HG03175 (cell line): Measurements from ENCODE around the gene LAT.

Source experiments
- ATAC-seq: cut with Tn5 transposase; IDR thresholded peaks from one replicate; pipeline ENCODE4 v1.9.1; 2021; ENCODE audit warnings: mild to moderate bottlenecking, moderate library complexity; ENCODE audit not compliant: unreplicated experiment

LAT gene

DNA sequence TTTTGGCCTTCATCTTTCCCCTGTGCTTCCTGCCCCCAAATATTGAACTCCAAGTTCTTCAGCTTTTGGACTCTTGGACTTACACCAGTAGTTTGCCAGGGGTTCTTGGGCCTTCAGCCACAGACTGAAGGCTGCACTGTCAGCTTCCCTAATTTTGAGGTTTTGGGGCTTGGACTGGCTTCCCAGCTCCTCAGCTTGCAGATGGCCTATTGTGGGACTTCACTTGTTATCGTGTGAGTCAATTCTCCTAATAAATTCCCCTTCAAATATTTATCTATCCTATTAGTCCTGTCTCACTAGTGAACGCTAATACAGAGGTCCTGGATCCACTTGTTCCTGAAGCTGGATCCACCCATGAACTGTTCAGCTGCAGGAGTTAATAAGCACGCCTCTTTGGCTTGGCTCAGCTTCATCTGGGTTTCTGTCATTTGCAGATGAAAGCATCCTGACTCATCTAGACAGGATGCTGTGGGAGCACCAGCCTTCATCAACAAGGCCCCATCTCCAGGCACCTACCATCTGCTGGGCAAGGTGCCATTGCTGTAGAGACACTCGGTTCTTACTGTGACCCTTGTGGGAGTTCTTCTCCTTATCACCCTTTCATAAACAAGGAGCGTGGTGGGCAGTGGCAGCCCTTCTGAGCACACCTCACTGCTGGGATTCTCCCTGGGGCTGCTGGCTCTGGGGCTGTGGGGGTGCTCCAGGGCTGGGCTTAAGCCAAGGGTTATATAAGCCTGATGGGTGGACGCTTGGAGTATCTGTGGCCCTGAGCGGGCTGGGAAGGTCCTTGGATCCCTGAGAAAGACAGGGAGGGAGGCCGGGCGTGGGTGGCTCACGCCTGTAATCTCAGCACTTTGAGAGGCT is 23.1 kb downstream of the LAT start:
- ATAC-seq, result no peak

DNA sequence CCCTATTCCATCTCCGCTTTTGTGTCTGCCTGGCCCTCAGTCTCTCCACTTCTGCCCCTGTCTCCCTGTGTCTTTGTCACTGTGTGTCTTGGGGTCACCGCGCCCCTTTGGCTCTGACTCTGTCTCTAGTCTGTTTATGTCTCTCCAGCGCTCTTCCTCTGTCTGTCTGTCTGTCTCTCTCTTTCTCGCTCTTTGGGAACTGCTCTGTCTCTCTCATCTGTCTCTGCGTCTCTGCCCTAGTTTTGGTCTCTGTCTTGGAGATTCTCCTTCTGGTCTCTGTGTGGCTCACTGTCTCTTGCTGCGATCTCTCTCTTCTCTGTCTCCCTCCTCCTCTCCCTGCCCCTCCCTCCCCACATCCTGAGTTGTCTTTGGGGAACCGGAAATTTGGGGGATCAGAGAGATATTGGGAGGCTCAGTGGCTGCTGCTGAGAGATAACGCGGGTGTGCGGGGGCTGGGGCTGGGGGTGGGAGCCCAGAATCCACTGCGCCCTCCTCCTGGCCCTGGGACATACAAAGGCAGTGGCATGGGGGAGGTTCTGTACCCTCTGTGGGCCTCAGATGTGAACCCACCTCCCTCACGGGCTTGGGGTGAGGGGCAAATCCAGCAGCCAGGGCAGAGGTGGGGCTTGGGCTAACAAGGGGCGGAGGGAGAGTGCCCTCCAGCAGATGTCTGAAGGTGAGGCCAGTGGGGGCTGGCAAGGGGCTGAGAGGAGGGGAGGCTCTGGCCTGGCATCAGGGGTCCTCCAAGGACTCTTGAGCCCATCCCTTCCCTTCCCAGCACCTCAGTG is 24.4 kb downstream of the LAT start:
- ATAC-seq, result no peak

DNA sequence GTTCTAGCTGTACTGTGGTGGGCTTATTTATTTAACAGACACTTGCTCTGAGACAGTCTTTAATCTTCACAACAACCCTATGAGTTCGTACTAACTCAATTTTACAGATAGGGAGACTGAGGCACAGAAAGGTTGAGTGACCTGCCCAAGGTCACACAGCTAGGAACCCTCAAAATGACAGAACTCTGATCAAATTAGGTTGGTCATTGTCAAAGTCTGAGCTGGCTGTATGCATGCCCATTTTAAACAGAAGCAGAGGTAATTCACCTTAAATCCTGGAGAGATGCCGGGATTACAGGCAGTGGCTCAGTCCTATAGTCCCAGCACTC is 24.9 kb downstream of the LAT start:
- no peak for ATAC-seq

DNA sequence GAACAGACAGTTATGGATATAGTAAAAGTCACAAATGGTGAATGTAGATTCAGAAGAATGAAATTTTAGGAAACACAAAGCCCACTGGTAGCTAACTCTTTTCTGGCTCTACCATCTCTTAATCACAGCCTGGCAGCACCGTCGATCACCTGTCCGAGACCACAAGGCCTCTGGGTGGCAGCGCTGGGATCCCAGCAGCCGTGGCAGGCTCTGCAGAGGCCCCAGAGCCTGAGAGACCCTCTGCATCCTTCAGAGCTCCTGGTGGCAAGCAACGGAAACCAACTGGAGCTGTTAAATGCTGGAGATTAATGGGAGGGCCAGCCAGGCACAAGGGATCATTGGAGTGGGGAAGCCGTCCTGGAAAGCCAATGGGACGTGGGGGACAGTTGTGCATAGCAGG is 26.3 kb downstream of the LAT start:
- no peak for ATAC-seq

DNA sequence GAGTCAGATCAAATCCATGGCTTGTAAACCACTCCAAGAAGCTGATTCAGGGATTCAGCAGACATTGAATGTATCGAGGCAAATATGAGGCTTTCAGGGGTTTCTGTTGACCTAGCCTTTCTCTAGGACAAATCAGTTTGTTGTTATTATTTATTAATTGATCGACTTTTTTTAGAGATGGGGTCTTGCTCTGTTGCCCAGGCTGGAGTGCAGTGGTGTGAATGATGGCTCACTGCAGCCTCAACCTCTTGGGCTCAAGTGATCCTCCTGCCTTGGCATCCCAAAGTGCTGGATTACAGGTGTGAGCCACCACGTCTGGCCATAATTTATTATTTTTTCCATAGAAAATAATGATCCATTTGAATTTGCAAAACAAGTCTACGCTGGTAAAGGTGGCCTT is 27.0 kb downstream of the LAT start:
- ATAC-seq, result no peak

DNA sequence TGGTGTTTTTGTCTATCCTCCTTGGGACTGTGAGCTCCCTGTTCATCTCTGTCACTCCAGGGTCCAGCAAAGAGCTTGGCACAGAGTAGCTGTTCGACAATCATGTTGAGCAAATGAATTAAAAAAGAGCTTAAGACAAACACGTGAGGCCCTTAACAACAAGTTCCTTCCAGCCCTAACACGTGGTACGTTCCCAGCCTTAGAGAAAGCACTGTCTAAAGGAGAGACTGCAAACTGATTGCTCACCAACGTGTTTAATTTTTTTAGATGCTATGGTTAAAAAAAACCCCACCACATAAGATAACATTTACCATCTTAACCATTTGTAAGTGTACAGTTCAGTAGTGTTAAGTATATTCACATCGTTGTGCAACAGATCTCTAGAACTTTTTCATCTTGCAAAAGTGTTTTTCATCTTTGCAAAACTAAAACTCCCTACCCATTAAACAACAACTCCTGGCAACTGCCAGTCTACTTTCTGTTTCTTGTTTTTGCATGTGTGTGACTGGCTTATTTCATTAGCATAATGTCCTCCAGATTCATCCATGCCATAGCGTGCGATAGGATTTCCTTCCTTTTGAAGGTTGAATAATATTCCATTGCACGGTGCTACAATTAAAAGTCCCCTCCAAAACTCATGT is 28.2 kb downstream of the LAT start:
- ATAC-seq, result no peak

DNA sequence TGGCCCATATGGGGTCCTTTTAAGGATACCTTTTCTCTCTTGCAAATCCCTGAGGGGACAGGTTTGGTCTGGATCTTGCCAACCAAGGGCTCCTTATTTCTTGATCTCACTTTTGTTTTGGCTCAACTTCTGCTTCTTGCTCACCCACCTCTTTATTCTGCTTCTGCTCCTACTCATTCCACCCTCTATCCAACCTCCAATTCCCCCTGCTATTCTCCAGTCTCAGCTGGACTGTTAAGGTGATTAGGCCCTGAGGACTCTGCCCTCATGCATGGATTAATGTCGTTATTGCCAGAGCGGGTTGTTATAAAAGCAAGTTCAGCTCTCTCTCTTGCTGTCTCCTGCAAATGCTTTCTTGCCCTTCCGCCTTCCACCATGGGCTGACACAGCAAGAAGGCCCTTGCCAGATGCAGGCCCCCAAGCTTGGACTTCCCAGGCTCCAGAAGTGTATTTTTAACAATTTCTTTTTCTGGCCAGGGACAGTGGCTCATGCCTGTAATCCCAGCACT is 29.8 kb downstream of the LAT start:
- no peak for ATAC-seq

DNA sequence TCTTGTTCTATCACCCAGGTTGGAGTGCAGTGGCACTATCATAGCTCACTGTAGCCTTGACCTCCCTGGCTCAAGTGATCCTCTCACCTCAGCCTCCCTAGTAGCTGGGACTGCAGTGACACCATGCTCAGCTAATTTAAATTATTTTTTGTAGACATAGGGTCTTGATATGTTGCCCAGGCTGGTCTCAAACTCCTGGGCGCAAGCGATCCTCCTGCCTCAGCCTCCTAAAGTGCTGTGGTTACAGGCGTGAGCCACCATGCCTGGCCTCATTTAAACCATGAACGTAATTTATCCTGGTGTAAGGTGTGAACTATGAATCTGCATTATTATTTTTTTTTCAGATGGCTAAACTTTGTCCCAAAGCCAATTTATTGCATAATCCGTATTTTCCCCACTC is 37.3 kb downstream of the LAT start:
- no peak for ATAC-seq

DNA sequence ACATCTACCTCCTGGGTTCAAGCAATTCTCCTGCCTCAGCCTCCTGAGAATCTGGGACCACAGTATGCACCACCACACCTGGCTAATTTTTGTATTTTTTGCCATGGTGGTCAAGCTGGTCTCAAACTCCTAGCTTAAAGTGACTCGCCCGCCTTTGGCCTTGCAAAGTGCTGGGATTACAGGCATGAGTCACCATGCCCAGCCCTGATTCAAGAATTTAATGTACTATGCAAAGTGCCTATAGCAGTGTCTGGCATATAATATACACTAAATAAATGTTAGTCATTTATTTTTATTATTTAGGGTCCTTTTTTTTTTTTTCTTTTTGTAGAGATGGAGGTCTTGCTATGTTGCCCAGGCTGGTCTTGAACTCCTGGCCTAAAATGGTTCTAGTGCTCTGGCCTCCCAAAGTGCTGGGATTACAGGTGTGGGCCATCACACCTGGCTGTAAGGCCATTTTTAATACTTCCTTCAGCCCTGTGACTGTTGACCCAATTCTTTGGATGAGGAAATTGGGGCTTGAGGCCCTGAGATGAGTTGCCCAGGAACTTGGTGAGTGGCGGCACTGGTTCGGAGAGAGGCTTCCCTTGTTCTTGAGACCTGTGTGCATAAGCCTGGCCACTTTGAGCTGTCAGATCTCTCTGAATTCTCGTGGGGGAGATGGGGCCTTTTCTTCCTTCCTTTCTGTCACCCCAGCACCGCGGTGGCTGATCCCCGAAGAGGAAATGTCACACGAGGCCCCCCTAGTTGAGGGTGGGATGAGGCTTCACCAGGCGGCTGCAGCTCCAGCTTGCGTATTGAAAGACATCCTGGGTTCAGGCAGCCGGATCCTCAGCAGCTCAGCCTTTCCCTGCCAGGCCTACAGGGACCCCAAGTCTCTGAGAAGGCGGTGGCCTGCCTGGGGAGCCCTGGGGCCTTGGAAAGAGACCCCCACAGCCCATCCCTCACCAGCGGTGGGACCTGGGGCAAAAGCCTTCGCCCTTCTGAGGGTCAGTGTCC is 38.7 kb downstream of the LAT start:
- ATAC-seq, result no peak

DNA sequence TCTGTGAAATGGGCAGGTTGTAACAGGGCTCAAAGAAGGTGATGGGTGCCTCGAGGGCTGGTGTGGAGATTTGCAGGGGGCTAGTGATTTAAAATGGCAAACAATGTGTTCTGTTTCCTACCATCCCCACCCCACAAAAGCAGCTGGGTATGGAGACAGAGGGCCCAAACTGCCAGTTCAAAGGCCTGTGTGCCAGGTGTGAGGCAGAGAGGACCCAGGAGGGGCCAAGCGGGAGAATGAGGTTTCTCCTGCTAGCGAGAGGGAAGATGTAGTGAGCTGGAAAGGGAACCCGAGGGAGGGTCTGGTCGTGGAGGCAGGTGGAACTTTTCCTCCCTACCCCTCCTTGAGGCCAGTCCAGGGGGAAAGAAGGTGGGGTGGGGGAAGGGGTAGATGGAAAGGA is 39.4 kb downstream of the LAT start:
- ATAC-seq, result no peak

DNA sequence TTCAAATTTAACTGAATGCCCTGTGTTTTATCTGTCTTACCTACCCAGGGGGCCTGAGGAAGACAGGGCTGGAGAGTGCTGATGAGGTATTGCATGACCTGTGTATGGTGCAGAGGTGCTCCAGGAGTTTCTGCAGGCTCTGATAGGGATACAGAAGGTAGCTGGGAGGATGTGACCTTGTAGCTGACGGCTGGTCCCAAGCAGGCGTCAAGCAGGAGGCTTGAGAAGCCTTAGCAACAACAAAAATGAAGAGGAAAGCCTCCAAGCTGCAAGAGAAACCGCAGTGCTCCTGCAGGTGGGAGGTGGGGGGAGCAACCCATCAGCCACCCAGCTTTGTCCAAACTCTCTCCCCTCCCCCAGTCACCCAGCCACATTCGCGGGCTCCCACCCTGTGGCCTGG is 40.4 kb downstream of the LAT start:
- no peak for ATAC-seq

DNA sequence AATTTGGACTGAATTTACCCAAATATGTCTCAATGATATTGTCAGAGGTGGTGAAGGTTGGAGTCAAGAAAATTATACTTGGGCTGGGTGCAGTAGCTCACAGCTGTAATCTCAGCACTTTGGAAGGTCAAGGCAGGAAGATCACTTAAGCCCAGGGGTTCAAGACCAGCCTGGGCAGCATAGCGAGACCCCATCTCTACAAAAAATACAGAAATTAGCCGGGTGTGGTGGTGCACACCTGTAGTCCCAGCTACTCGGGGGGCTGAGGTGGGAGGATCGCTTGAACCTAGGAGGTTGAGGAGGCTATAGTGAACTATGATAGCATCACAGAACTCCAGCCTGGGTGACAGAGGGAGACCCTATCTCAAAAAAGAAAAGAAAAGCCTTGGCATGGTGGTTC is 40.9 kb downstream of the LAT start:
- ATAC-seq, result no peak

DNA sequence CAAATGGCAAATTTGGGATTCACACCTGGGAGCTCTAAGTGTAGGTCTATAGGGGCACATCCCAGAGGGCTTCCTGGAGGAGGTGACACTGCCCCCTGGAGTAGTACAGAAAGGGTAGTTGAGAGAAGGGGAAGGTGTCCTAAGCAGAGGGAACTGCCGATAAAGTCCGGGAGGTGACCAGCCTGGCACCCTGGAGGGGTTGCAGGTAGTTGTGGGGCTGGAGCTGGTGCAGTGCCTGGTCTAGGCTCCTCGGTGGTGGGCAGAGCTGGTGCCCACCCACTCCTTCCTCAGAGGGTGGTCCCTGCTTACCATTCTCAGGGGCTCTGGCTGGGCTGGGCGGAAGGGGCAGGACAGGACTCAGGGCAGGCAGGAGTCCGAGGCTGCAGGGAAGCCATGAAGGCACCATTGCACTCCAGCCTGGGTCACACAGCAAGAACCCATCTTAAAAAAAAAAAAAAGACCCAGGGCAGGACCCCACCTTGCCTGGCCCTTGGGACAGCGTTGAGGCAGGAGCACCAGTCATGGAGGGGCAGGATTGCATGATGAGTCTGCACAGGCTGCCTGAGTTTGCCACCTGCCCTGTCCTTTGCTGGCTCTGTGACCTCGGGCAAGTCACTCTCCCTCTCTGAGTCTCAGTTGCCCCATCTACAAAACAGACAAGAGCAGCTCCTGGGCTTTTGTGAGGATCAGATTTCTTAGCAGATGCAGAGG is 43.8 kb downstream of the LAT start:
- no peak for ATAC-seq

DNA sequence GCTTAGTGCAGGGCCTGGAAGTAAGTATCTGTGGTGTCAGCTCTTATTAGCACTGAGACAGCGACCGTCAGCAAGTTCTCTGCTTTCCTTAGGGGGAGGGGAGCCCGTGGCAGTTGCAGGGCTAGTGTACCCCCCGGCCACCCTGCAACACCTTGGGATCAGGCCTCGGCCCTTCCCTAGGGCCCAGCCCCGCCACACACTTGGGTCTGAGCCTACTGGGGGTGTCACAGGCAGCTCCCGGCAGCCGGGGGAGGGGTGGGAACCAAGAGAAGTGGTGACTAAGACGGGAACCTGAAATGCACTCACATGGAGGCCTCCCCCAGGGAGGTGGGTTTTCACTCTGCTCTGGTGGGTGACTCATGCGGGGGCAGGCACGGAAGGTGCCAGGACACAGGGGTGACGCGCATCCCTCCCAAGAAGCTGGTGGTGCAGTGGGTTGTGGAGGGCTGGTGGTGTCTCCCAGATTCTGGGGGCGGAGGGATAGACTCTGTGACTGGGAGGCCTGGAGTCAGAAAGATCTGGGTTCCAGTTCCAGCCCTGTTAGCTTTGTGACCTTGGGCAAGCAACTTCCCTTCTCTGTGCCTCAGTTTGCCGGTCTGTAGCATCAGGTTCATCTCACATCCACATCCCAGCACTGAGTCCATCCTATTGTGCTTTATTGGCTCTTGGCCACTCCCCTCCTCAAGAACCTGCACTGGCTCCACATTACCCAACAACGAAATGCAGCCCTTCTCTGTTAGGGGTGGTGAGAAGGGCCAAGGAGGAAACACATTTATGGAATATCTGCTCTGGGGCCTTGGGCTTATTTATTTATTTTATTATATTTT is 44.5 kb downstream of the LAT start:
- ATAC-seq, result no peak

DNA sequence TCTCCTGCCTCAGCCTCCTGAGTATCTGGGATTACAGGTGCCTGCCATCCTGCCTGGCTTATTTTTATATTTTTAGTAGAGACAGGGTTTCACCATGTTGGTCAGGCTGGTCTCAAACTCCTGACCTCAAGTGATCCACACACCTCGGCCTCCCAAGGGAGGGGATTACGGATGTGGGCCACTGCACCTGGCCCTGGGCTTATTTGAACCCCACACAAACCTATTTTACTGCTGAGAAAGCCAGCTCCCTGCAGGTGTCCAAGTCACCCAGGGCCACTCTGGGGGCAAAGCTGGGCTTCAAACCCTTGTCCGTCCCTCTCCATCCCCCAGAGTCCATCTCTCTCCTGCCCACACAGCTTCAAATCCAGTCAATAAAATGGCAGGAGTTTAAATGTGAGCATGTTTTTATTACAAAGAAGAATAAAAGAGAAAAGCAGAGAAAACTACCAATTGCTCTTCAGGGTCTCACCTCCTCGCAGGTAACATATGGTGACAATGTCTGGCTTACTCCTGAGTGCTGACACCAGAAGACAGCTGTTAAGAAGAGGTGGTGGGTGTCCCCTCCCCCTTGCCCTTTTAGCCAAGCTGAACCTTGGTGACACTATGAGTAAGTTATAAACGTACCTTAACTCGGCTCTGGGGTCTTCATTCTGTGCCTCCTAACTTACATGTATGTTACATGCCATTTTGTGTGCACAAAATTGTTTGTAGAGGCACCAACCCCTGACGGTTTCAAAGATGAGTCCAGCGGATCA is 45.4 kb downstream of the LAT start:
- no peak for ATAC-seq
